CD4-positive, alpha-beta T cell treated with Interleukin-4 for 1 hour (primary cell): ENCODE results near the gene ANKRD63.
A peak's percentile ranks its signal among the peaks of the same experiment; 100 is the strongest.

ENCODE experiments used
- DNase-seq, 2 donors: peaks; one replicate each; pipeline ENCODE4 v3.0.0-alpha.2; 2020 to 2022

ANKRD63 gene, protein sequence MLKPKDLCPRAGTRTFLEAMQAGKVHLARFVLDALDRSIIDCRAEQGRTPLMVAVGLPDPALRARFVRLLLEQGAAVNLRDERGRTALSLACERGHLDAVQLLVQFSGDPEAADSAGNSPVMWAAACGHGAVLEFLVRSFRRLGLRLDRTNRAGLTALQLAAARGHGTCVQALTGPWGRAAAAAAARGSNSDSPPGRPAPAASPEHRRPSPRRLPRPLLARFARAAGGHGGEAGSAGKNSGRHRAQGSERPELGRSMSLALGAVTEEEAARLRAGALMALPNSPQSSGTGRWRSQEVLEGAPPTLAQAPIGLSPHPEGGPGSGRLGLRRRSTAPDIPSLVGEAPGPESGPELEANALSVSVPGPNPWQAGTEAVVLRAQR

DNA sequence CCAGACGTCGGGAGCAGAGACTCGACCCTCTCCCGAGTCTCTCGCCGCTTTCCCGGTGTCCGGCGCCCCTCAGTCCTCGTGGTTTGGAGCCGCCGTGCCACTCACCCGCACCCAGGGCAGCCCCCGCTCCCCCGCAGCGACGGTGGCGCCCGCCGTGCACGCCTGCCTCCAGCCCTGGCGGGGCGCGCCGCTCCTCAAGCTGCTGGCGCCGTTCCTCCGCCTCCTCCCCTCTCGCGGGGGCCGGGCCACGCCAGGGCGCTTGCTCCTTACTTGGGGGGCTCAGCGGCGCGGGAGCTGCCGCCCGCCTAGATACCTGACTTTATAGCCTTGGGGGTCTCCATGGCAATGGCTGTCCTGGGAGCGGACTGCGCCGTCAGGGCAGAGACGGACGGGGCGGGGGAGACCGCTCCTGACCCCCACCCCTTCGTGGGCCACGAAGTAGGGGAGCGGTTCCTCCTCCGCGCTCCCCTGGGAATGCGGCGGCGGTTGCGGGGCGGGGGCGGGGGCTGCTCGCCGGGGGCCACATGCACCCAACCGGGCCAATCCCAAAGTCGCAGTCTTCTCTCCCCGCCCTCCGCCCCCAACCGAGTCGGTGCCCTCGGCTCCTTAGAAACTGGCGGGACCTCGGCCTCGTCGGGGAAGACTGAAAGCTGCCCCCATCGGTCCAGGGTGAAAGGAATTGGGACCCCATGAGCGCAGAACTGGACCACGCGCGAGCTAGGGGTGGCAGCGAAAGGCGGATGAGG lies at the start of gene ANKRD63:
Gene ANKRD63 (minus strand): TSS at position 196 of the 746 bp plus-strand sequence. CDS start 478 bp downstream, outside the sequence.
- peak; percentile 21 to 30 for DNase-seq

DNA sequence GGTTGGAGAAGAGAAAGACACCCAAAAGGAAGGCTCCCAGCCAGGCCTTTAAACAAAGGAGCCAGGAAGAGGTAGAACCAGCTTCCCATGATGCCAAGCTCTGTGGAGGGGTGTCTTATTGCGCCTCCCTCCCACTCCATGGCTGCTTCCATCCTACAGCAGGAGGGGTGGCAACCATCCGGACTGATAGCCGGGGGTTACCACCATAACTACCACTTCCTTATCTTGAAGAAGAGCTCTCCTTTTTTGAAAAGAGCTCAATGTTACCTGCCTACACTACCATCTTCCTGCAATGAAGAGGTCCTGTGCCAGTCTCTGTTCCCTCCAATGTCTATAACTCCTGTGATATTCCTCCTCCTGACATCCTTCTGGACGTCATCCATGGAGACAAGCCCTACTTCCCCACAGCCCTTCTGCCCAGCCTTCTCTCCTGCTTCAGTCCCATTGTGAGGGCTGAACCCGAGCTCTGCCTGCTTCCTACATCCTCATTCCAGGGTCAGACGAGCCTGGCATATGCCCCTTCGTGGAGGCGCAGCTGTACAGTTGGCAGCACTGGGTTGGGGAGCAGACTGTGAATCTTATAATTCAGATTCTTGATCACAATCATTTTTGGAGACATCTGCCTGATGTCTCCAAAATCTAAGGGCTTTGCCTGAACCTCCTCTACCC lies 49.4 kb upstream of the ANKRD63 start:
- no peak for DNase-seq

GRCh38 chr15:40331637-40332036 lies 48.8 kb upstream of the ANKRD63 start:
- DNase-seq: no peak

GRCh38 chr15:40331026-40331425 lies 48.2 kb upstream of the ANKRD63 start:
- DNase-seq: no peak

- no peak for DNase-seq
These were observed 47.5 kb upstream of the ANKRD63 start for GRCh38 chr15:40330368-40330836.

DNA sequence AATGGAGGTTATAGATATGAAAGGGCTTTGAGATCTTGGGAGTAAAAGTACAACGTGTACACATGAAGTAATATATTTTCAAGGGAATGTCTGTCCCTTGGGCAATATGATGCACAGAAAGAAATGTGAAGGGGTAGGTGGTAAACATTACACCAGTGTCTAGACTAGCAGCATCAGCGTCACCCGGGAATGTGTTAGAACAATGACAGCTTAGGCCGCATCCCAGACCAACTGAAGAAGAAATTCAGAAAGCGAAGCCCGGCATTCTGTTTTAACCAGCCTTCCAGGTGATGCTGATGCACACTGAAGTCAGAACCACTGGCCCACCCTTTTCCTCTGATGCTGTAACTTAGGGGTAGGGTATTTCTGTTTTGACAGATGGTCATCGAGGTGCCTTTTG lies 46.9 kb upstream of the ANKRD63 start:
- no peak for DNase-seq

GRCh38 chr15:40328751-40329150 lies 45.9 kb upstream of the ANKRD63 start:
- no peak for DNase-seq

DNA sequence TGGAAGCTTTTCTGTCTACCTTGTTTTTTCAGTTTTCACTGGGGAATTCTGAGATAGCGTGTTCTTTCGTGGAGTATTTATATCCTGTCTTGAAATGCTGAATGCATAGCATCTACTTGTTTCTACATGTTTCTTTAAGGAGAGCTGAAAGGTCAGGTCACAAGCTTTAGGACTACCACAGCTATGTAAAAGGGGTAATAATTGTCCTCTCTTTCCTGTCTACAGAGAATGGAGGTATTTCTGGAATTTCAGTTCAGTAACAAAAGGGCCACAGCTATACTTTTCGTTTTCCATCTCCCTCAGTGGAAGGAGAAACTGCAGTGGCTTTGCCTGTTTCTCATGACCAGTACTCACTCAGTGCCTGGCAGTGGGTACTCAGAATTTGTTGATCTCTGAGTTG lies 45.3 kb upstream of the ANKRD63 start:
- DNase-seq: no peak

- DNase-seq: no peak
These were observed 44.6 kb upstream of the ANKRD63 start for GRCh38 chr15:40327457-40327856.

DNA sequence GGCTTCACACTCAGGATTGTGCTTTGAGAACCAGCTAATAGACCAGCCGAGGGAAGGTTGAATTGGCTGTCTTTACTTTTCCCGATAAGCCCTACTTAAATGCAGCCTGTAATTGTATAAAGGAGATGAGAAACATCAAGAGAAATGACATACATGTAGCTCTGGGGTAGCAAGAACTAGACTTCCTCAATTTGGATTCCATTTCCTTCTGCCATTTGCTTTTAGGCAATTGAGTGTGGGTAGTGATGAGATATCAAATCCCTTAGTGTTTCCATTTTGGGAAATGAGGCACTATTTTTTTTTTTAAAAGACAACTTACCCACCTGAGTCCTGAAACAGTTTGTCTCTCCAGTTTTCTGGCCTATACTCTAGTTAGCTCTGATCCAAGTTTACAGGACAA lies 42.8 kb upstream of the ANKRD63 start:
- DNase-seq: no peak

DNA sequence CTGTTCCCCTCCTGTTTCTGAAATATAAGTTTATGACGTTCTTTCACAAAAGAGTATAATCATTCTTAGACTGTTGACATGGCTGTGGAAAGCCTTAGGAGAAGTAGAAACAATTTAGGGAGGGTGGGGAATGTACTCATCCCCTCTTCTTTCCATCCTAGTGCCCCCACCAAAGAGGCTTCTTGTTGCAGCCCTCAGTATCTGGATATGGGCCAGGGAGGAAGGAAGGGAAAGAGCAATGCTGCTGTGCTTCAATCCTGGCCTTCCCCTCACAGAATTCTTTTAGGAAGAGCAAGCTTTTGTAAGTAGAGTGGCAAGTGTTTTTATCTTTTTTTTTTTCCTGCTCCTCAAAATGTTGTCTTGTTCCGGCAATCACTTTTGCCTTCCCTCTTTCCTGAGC lies 42.3 kb upstream of the ANKRD63 start:
- no peak for DNase-seq

GRCh38 chr15:40323953-40324937 lies 41.4 kb upstream of the ANKRD63 start:
- peak in 1 of 2 donors; percentile 21 for DNase-seq

GRCh38 chr15:40323239-40323952 lies 40.5 kb upstream of the ANKRD63 start, which contains the start of gene INAFM2:
Gene INAFM2 (plus strand): TSS chr15:40323692. CDS start chr15:40324056, 364 bp downstream.
- peak; percentile 93 to 94 for DNase-seq

GRCh38 chr15:40322531-40323238 lies 39.8 kb upstream of the ANKRD63 start:
- no peak for DNase-seq

DNA sequence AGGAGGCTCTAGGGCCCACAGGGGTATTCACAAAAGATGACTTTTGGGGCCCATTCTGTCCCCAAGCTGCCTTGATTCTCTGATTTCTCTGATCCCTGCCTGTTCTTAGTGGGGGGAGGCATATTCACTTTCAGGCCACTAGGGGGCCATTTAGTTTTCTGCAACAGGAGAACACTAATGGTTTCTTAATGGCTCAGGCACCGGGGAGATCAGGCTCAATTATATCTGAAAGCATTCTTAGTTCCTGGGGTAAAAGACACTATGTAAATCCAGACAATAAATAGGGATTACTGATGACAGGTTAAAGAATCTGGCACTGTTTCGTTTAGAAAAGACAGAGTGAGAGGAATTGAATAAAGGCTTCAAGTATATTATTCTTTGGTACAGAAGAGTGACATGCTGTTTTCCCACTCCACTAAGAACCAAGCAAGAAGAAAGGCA lies 38.1 kb upstream of the ANKRD63 start:
- DNase-seq: peak; percentile 74 to 81

DNA sequence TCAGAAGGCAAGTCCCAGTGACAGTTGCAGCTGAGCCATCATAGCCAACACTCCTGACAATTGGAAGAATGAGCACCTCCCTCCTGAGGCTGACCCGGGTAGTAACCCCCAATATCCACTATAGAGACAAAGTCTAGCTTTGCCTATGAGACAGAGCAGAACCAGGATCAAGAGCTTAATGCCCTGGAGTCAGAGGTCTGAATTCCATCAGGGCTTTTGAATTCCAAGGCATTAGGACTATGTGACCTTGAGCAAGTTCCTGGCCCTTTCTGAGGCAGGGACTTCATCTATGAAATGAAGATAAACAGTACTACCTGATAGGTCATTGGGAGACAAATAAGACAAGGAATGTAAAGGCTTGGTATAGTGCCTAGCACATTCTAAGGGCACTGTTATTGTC lies 37.5 kb upstream of the ANKRD63 start:
- no peak for DNase-seq

DNA sequence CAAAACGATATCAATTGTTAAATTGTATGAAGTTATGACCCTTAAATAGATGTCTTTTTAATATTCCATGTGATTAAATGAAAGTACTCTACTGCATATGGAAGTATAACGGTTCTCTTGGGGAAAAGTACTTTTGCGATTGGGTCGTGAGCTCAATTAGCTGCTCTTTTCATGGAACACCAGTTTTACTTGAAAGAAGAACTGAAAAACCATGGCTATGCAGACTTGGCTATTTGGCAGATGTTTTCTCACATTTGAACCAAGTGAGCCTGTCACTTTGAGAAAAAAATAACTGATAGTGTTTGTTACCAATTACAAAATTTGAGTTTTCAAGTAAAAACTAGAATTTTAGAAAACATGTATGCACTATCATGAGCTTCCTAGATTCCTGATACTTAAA lies 34.7 kb upstream of the ANKRD63 start:
- no peak for DNase-seq

DNA sequence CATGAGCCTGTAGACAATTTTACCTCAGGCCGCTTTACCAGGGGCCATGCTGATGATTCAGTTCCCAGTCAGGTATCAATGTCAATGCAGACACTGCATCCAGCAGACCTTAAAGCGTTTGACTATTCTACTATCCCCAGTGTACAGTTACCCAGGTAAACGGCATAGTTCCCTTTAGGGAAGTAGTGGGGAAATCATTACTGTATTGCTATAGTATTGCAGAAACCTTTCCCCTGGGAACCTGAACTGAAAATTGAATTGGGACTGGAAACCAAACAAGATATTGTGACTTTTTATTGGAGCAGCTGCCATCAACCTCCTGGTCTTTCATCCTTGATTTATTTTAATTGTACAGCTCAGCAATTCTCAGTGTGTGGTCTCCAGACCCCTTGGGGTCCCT lies 34.1 kb upstream of the ANKRD63 start:
- no peak for DNase-seq

DNA sequence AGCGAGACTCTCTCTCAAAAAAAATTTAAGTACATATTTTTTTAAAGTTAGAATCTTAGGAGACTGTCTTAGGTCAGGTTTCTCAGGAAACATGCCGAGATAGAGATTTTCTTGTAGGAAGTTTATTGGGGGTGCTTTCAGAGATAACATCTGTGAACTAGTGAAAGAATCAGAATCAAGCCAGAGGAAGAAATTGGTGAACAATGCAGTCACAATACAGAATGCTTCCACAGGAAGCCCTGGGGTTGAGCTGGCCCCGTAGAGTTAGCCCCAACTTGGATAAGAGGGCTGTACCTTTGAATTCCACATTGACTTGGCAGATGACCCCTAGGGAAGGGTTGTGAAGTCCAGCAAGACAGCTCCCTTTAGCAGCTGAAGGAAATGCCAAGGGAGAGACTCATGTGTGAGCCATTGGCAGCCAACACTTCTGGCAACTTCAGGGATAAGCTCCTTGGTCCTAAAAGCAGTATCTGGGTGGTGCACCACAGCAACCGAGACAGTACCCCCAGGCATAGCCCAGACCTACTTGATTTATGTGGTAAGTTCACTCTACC lies 31.9 kb upstream of the ANKRD63 start:
- DNase-seq: no peak
